IMR-90 (cell line): ENCODE results near the gene HDHD5. TPM values are rescaled to one million over a fixed set of nuclear protein-coding genes. Genes with fewer than 3 reads are reported as not detected.

Source experiments
- ATAC-seq: fragments of 200-7000 bp; cut with Tn5 transposase; 2 replicates; pipeline ENCODE4 v1.9.1; 2020; ENCODE audit warnings: low read depth, mild to moderate bottlenecking, moderate library complexity
- BruUV-seq: library from RNA; stranded (reverse); fragments of 400-500 nt; replicated peaks from 2 replicates; lab custom pipeline; 2021; lab: Mats Ljungman, UMichigan
- CTCF ChIA-PET: fragments of 300-600 bp; formaldehyde crosslinking; extraction: SDS; loops from one replicate; lab custom pipeline; 2021; ENCODE audit warnings: antibody characterized with exemption; lab: Yijun Ruan, JAX
- POLR2A ChIA-PET: fragments of 300-600 bp; sonication (Branson Sonifier 250); formaldehyde crosslinking; loops from one replicate; lab custom pipeline; 2022; ENCODE audit warnings: antibody characterized with exemption; ENCODE audit not compliant: unreplicated experiment; lab: Charles Lee
- DNase-seq: peaks from one replicate; pipeline ENCODE4 v3.0.0; 2013
- H2AFZ ChIP-seq: replicated peaks from 2 replicates; pipeline ENCODE3; 2013; ENCODE audit warnings: low read length, mild to moderate bottlenecking; ENCODE audit not compliant: poor library complexity
- H2AK5ac ChIP-seq: 2 replicates; pipeline ENCODE4 v1.6.1; 2013; ENCODE audit warnings: low read depth, low read length, inconsistent platforms
- H2AK9ac ChIP-seq: replicated peaks from 2 replicates; pipeline ENCODE3; 2013; ENCODE audit warnings: mild to moderate bottlenecking, low read depth, low read length, moderate library complexity; ENCODE audit not compliant: poor library complexity
- H2BK120ac ChIP-seq: 2 replicates; pipeline ENCODE4 v1.6.1; 2013; ENCODE audit warnings: low read depth, low read length, inconsistent platforms
- H2BK15ac ChIP-seq: 3 replicates; pipeline ENCODE4 v1.6.1; 2013; ENCODE audit warnings: low read depth, low read length, inconsistent platforms
- H2BK20ac ChIP-seq: 2 replicates; pipeline ENCODE4 v1.6.1; 2013; ENCODE audit warnings: low read depth, mild to moderate bottlenecking, inconsistent platforms, low read length, moderate library complexity
- H2BK5ac ChIP-seq: 2 replicates; pipeline ENCODE4 v1.6.1; 2013; ENCODE audit warnings: mild to moderate bottlenecking, low read depth, low read length, inconsistent platforms; ENCODE audit not compliant: poor library complexity, severe bottlenecking
- H3K14ac ChIP-seq: replicated peaks from 2 replicates; pipeline ENCODE4 v1.6.1; 2013; ENCODE audit warnings: low read depth, low read length, inconsistent platforms
- H3K18ac ChIP-seq: 2 replicates; pipeline ENCODE4 v1.6.1; 2013; ENCODE audit warnings: low read depth, low read length, control low read depth
- H3K23ac ChIP-seq: 2 replicates; pipeline ENCODE4 v1.6.1; 2013; ENCODE audit warnings: low read depth, low read length, inconsistent platforms
- H3K27ac ChIP-seq: 2 replicates; pipeline ENCODE4 v1.5.1; 2013; ENCODE audit warnings: mild to moderate bottlenecking, control low read depth, low read length; ENCODE audit not compliant: insufficient read depth
- H3K27me3 ChIP-seq: 2 replicates; pipeline ENCODE4 v1.6.1; 2013; ENCODE audit warnings: low read length; ENCODE audit not compliant: control insufficient read depth, insufficient read depth
- H3K36me3 ChIP-seq: 2 replicates; pipeline ENCODE4 v1.6.1; 2013; ENCODE audit warnings: low read length, mixed read lengths; ENCODE audit not compliant: control insufficient read depth, insufficient read depth
- H3K4ac ChIP-seq: 2 replicates; pipeline ENCODE4 v1.6.1; 2013; ENCODE audit warnings: low read depth, low read length, inconsistent platforms
- H3K4me1 ChIP-seq: 2 replicates; pipeline ENCODE4 v1.6.1; 2013; ENCODE audit warnings: low read length, mixed read lengths; ENCODE audit not compliant: control insufficient read depth, insufficient read depth
- H3K4me2 ChIP-seq: 2 replicates; pipeline ENCODE4 v1.6.1; 2013; ENCODE audit warnings: low read depth, mild to moderate bottlenecking, control low read depth, low read length, moderate library complexity
- H3K4me3 ChIP-seq: 2 replicates; pipeline ENCODE4 v1.5.1; 2013; ENCODE audit warnings: low read depth, mild to moderate bottlenecking, control low read depth, low read length, moderate library complexity; ENCODE audit not compliant: insufficient read depth
- H3K56ac ChIP-seq: 2 replicates; pipeline ENCODE4 v1.6.1; 2013; ENCODE audit warnings: low read length, inconsistent platforms; ENCODE audit not compliant: insufficient read depth; ENCODE audit errors: extremely low read depth
- H3K79me1 ChIP-seq, 2 experiments: 2 replicates each; pipeline ENCODE4 v1.6.1; 2013; ENCODE audit warnings: low read length in 2 of 2, inconsistent platforms in 1 of 2, low read depth in 1 of 2
- H3K9ac ChIP-seq: 2 replicates; pipeline ENCODE4 v1.6.1; 2013; ENCODE audit warnings: low read depth, low read length, control low read depth
- H3K9me1 ChIP-seq: 2 replicates; pipeline ENCODE4 v1.6.1; 2013; ENCODE audit warnings: low read length, inconsistent platforms; ENCODE audit not compliant: insufficient read depth
- H3K9me3 ChIP-seq: 2 replicates; pipeline ENCODE4 v1.6.1; 2013; ENCODE audit warnings: low read length; ENCODE audit not compliant: control insufficient read depth, insufficient read depth
- H4K20me1 ChIP-seq: 2 replicates; pipeline ENCODE4 v1.6.1; 2013; ENCODE audit warnings: low read length, inconsistent platforms; ENCODE audit not compliant: insufficient read depth
- H4K5ac ChIP-seq: 2 replicates; pipeline ENCODE4 v1.6.1; 2013; ENCODE audit warnings: mild to moderate bottlenecking, low read depth, low read length, control low read depth
- H4K8ac ChIP-seq, 2 experiments: 2 replicates each; pipeline ENCODE4 v1.6.1; 2013; ENCODE audit warnings: low read depth in 2 of 2, low read length in 2 of 2, control low read depth in 1 of 2, inconsistent platforms in 1 of 2
- H4K91ac ChIP-seq: 2 replicates; pipeline ENCODE4 v1.6.1; 2013; ENCODE audit warnings: low read depth, low read length, inconsistent platforms; ENCODE audit not compliant: insufficient read depth
- CEBPB ChIP-seq: IDR thresholded peaks from 2 replicates; pipeline ENCODE4 v1.6.1; 2012; ENCODE audit warnings: low read depth, low read length, improper control_type of control experiment
- POLR2A ChIP-seq: IDR thresholded peaks from 2 replicates; pipeline ENCODE4 v1.6.1; 2012; ENCODE audit warnings: mild to moderate bottlenecking, low read depth, low read length
- RCOR1 ChIP-seq: IDR thresholded peaks from 2 replicates; pipeline ENCODE4 v1.6.1; 2012; ENCODE audit warnings: mild to moderate bottlenecking, low read length, improper control_type of control experiment; ENCODE audit not compliant: insufficient replicate concordance
- SMC3 ChIP-seq: fragments of 150-350 bp; IDR thresholded peaks from 2 replicates; pipeline ENCODE4 v1.6.1; 2016; ENCODE audit warnings: low read depth, mild to moderate bottlenecking, antibody characterized with exemption, low read length, moderate library complexity
- WGBS, 2 experiments: methylation state at CpG; one replicate each; pipeline versions ENCODE4 v1.1.5 to v1.1.7; 2013; ENCODE audit warnings: missing lambda C conversion rate in 2 of 2; ENCODE audit not compliant: insufficient read length in 1 of 2; ENCODE audit errors: extremely low coverage in 2 of 2; 5-methylcytosine and 5-hydroxymethylcytosine counted together
- dilution Hi-C: fragments of 300-500 bp; cut with HindIII; formaldehyde crosslinking; loops from one replicate; pipeline ENCODE4 v1.14.3; 2018; ENCODE audit warnings: low sequenced_read_pairs; ENCODE audit not compliant: unreplicated experiment
- in situ Hi-C: fragments of 300-500 bp; cut with MboI; formaldehyde crosslinking; loops from 3 replicates; pipeline ENCODE4 v1.14.3; 2019; ENCODE audit warnings: low sequenced_read_pairs, inconsistent platforms, mixed read lengths
- intact Hi-C: fragments of 100-400 bp; cut with micrococcal nuclease; formaldehyde crosslinking; loops from 2 replicates; pipeline ENCODE4 v1.10.0; 2022
- polyA plus RNA-seq, 3 experiments: library from polyadenylated mRNA; depleted of rRNA; stranded (reverse); fragments of >200 nt; gene quantifications; 2 replicates each; pipeline ENCODE4 v1.2.3, GENCODE V29; 2012; ENCODE audit warnings: low replicate concordance in 1 of 3
- total RNA-seq: library from RNA; depleted of rRNA; stranded (reverse); fragments of >200 nt; gene quantifications from 2 replicates; pipeline ENCODE4 v1.2.3, GENCODE V29; 2012

Gene HDHD5
- total and polyA plus RNA-seq, 2 of the 4 experiments (the other 2 are of a cell fraction): 31.9 to 37.5 TPM

DNA sequence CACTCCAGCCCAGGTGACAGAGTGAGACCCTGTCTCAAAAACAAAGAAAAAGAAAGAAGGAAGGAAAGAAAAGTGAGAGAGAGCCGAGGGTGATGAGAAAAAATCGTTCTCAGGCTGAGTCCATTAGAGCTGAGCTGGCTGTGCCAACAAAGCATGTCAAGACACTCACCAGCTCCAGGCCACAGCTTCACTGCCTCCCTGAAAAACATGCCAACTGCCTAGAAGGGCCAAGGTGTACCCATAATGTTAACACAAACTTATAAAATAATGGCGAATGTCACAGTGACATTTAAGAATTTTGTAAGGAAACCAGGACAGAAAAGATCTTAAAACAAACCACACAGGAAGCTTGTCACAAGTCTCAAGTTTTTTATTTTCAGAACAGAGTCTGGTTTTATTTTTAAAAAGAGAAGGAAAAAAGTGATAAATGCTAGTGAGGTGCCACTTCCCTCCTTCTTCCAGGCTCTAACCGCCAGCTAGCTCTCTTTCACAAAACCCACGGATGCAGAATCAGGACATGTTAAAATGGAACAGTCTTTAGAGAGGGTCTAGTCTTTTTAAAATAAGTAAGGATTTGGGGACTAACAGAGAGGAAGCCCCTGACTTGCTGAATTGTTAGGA lies 43.0 kb downstream of the HDHD5 start:
- BruUV-seq: no TSS peak

More for the DNA sequence above, 43.0 kb downstream of the HDHD5 start:
- H3K36me3 ChIP-seq: no peaks in the 10 kb centered on the region
- dilution Hi-C loops (no loop called here), intact Hi-C loops (no loop called here), in situ Hi-C loops (no loop called here)
- no peaks in the 10 kb centered on the region for H3K79me1 ChIP-seq
- ChIA-PET POLR2A (no interaction called here), CTCF (no interaction called here)
- WGBS, 2 experiments: no CpG with 5 or more reads among the region's 5 CpGs
- DNase-seq (no peak), ATAC-seq (no peak)
- no peak overlapping the region for H2AK9ac ChIP-seq
- H2BK120ac ChIP-seq: no peak overlapping the region
- H3K9me1 ChIP-seq: no peaks in the 10 kb centered on the region
- H3K4me2 ChIP-seq: no peak overlapping the region
- H3K23ac ChIP-seq: no peak overlapping the region
- H3K4me3 ChIP-seq: no peak overlapping the region
- H4K5ac ChIP-seq: no peak overlapping the region
- H3K4ac ChIP-seq: no peak overlapping the region
- no peaks in the 10 kb centered on the region for H3K4me1 ChIP-seq
- H3K14ac ChIP-seq: no peak overlapping the region
- no peak overlapping the region for H4K91ac ChIP-seq
- no peak overlapping the region for H2BK15ac ChIP-seq
- no peak overlapping the region for H2BK20ac ChIP-seq
- no peaks in the 10 kb centered on the region for H4K20me1 ChIP-seq
- no peak overlapping the region for H2AFZ ChIP-seq
- H3K27me3 ChIP-seq: peaks cover 18% of the 10 kb centered on the region; the same call in 1 of the 2 replicates
- H3K27ac ChIP-seq: no peak overlapping the region
- no peak for TF ChIP-seq POLR2A
- TF ChIP-seq SMC3: no peak
- no peak for TF ChIP-seq RCOR1
- TF ChIP-seq CEBPB: no peak
- H3K9ac ChIP-seq: no peak overlapping the region
- no peaks in the 10 kb centered on the region for H3K9me3 ChIP-seq
- H2BK5ac ChIP-seq: no peak overlapping the region
- no peak overlapping the region for H3K18ac ChIP-seq
- H3K56ac ChIP-seq: no peak overlapping the region
- no peak overlapping the region for H4K8ac ChIP-seq
- no peak overlapping the region for H2AK5ac ChIP-seq
